A673 (cell line): ENCODE data around the gene DGKZ. TPM values are rescaled to one million over a fixed set of nuclear protein-coding genes. Genes with fewer than 3 reads are reported as not detected.

Source experiments
- BruUV-seq: library from RNA; stranded (reverse); fragments of 400-500 nt; replicated peaks from 2 replicates; lab custom pipeline; 2021; lab: Mats Ljungman, UMichigan
- CTCF ChIA-PET: fragments of 300-600 bp; sonication (Branson Sonifier 250); formaldehyde crosslinking; loops from one replicate; lab custom pipeline; 2022; ENCODE audit warnings: antibody characterized with exemption; lab: Charles Lee
- POLR2A ChIA-PET: fragments of 300-600 bp; sonication (Branson Sonifier 250); formaldehyde crosslinking; loops from one replicate; lab custom pipeline; 2022; ENCODE audit warnings: antibody characterized with exemption; ENCODE audit not compliant: low non-redundant PET; lab: Charles Lee
- DNase-seq: peaks from one replicate; pipeline ENCODE4 v3.0.0-alpha.2; 2015; ENCODE audit warnings: low spot score
- H3K27ac ChIP-seq: fragments of 200-600 bp; sonication (generic); 2 replicates; pipeline ENCODE4 v1.5.1; 2016; ENCODE audit warnings: mixed run types, low read depth, mild to moderate bottlenecking, mixed read lengths, antibody characterized with exemption, low read length; ENCODE audit not compliant: poor library complexity, severe bottlenecking
- H3K27me3 ChIP-seq: fragments of 200-600 bp; sonication (generic); replicated peaks from 2 replicates; pipeline ENCODE4 v1.6.1; 2017; ENCODE audit warnings: mixed run types, low read depth, mild to moderate bottlenecking, mixed read lengths, antibody characterized with exemption, low read length; ENCODE audit not compliant: insufficient read depth, poor library complexity
- H3K36me3 ChIP-seq: fragments of 200-600 bp; sonication (generic); 2 replicates; pipeline ENCODE4 v1.6.1; 2016; ENCODE audit warnings: mixed run types, mild to moderate bottlenecking, mixed read lengths, antibody characterized with exemption, low read length; ENCODE audit not compliant: insufficient read depth, poor library complexity, severe bottlenecking
- H3K4me1 ChIP-seq: fragments of 200-600 bp; sonication (generic); 2 replicates; pipeline ENCODE4 v1.6.1; 2017; ENCODE audit warnings: mixed run types, mild to moderate bottlenecking, mixed read lengths, antibody characterized with exemption, low read length; ENCODE audit not compliant: insufficient read depth, poor library complexity, severe bottlenecking
- H3K4me3 ChIP-seq: fragments of 200-600 bp; sonication (generic); 2 replicates; pipeline ENCODE4 v1.5.1; 2016; ENCODE audit warnings: low read depth, mixed run types, mild to moderate bottlenecking, mixed read lengths, low read length; ENCODE audit not compliant: poor library complexity, severe bottlenecking
- H3K9me3 ChIP-seq: fragments of 200-600 bp; sonication (generic); 2 replicates; pipeline ENCODE4 v1.6.1; 2016; ENCODE audit warnings: mixed run types, low read depth, mild to moderate bottlenecking, mixed read lengths, antibody characterized with exemption, low read length; ENCODE audit not compliant: poor library complexity, severe bottlenecking
- EZH2 ChIP-seq: fragments of 200-600 bp; sonication (generic); IDR thresholded peaks from 2 replicates; pipeline ENCODE4 v1.6.1; 2017; ENCODE audit warnings: borderline replicate concordance, low read depth, mild to moderate bottlenecking, mixed read lengths, antibody characterized with exemption, low read length; ENCODE audit not compliant: poor library complexity, severe bottlenecking
- intact Hi-C: fragments of 100-400 bp; cut with micrococcal nuclease; formaldehyde crosslinking; loops from one replicate; pipeline ENCODE4 v1.10.0; 2022; ENCODE audit not compliant: unreplicated experiment
- total RNA-seq: library from RNA; stranded (reverse); gene quantifications from 2 replicates; pipeline ENCODE4 v1.2.3, GENCODE V29; 2021
- TF ChIP-seq, protein P1 (sequence below): fragments of 300-800, 200-600 bp; sonication (generic); conservative IDR thresholded peaks from 2 replicates; pipeline ENCODE4 v1.5.1; 2017; ENCODE audit warnings: low read depth, mild to moderate bottlenecking, antibody characterized with exemption, low read length, moderate library complexity, mixed read lengths

The DGKZ gene
- total RNA-seq, 1 experiment from 2014 or later, result 145 TPM

DNA sequence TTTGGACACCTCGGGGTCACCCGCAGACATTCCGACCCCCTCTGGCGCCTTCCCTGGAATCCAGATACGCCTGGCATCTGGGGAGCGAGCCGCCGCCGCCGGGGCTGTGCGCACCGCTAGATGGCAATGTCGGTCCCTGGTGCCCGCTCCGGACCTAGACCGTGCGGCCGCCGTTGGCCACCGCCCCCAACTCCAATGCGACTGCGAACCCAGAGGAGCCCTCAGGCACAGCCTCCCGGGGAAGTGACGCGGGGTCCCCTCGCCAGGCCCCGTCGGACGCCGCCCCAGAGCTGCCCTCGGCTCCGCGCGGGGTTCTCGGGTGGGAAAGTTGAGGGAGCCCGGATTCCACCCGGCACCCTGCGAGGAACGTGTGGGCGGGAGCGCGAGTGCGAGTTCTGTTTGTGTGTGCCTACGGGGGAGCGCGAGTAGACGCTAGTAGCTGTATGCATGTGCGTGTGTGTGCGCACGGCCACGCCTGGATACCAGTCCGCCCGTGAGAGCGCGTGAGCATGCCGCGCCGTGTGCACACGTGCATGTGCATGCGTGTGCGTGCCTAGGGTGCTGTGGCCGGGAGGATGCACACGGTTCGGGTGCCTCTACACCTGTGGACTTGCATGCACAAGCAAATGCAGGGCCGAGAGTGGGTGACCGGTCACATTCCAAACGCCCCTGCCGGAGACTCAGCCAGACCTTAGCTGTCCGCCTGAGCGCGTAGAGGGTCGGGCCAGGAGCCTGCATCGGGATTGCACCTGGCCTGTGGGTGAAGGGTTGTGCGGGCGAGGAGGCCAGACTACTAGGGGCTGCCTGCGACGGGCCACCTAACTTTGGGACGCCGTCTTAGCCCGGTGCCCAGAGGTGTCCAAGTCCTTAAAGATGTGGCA is 42.4 kb downstream of the DGKZ start:
- Histone ChIP-seq H3K4me3 (peak overlapping the region; percentile 51), H3K27me3 (peaks cover 49% of the 10 kb centered on the region), H3K27ac (no peak overlapping the region), H3K9me3 (no peaks in the 10 kb centered on the region), H3K36me3 (no peaks in the 10 kb centered on the region), H3K4me1 (peaks cover 39% of the 10 kb centered on the region)
- CTCF ChIA-PET, result interaction anchor here (0.6 to 1.9 kb wide), 13 partner anchors 16 to 311 kb away, joined by 3 to 16 read pairs (median 3); partner anchors contain the start of genes AMBRA1 and ZNF408
- TF ChIP-seq EZH2, result peak; percentile 43
- TF ChIP-seq, protein P1, sequence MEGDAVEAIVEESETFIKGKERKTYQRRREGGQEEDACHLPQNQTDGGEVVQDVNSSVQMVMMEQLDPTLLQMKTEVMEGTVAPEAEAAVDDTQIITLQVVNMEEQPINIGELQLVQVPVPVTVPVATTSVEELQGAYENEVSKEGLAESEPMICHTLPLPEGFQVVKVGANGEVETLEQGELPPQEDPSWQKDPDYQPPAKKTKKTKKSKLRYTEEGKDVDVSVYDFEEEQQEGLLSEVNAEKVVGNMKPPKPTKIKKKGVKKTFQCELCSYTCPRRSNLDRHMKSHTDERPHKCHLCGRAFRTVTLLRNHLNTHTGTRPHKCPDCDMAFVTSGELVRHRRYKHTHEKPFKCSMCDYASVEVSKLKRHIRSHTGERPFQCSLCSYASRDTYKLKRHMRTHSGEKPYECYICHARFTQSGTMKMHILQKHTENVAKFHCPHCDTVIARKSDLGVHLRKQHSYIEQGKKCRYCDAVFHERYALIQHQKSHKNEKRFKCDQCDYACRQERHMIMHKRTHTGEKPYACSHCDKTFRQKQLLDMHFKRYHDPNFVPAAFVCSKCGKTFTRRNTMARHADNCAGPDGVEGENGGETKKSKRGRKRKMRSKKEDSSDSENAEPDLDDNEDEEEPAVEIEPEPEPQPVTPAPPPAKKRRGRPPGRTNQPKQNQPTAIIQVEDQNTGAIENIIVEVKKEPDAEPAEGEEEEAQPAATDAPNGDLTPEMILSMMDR, result peak; percentile 100
- intact Hi-C loops, result loop anchor here (1.0 to 10.0 kb wide), 6 partner anchors 139 to 965 kb away; partner anchors contain the start of gene MYBPC3
- peak; percentile 94 for DNase-seq
- BruUV-seq, result no TSS peak
- POLR2A ChIA-PET, result interaction anchor here (0.5 kb wide), 1 partner anchor 794 kb away, joined by 6 read pairs; no protein-coding TSS in a partner anchor

DNA sequence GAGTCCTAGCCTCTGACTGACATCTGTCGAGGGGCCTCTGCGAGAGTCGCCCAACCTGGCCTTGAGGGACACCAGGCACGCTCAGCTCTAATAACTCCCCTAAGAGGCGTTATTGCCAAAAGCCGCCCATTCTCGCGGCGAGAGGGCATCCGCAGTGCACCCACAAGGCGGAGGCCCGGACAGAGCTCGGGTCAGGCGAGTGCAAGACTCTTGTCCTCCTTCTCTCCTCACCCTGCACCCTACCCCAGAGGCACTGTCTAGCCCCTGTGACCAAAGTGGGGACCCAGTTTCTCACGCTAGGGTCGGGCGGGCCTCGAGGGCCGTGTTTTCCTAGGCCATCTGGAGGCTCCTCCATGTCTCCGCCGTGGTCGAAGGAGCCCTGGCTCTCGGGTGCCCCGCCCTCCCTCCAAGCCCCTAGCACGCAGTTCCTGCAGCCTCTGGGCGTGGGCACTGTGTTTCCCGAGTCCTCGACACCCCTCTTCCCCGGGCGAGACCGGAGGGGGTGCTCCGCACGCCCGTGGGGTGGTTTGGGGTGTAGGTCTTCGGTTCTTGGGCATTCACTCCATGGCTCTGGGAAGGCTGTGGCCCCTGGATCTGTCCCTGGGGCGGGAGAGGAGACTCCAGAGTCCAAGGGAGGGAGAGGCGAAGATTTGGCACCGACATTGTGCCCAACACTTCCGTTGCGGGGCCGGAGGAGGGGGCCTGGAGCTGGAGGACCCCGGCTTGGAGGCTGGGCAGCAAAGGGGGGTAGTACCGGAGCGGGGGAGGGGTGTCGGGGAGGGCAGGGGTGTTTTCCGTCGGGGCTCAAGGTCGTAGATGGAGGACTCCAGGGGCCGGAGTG is 43.3 kb downstream of the DGKZ start:
- no peak overlapping the region for H3K27ac ChIP-seq
- POLR2A ChIA-PET, result no interaction called here
- CTCF ChIA-PET, result interaction anchor here (0.6 to 2.3 kb wide), 9 partner anchors 7 to 170 kb away, joined by 3 to 16 read pairs (median 4); no protein-coding TSS in a partner anchor

More for the DNA sequence above, 43.3 kb downstream of the DGKZ start:
- H3K4me3 ChIP-seq, result peak overlapping the region; percentile 51
- DNase-seq, result peak; percentile 64
- H3K9me3 ChIP-seq, result no peaks in the 10 kb centered on the region
- BruUV-seq, result no TSS peak
- intact Hi-C loops, result no loop called here
- peak; percentile 79 for TF ChIP-seq EZH2
- TF ChIP-seq, protein P1, result no peak
- no peaks in the 10 kb centered on the region for H3K36me3 ChIP-seq
- peaks cover 39% of the 10 kb centered on the region for H3K4me1 ChIP-seq
- peaks cover 49% of the 10 kb centered on the region for H3K27me3 ChIP-seq
